DOHH2 (cell line): ENCODE results near the gene LASP1NB.

Experiments
- EZH2phosphoT487 ChIP-seq: fragments of 200-600 bp; sonication (generic); IDR thresholded peaks from 2 replicates; pipeline ENCODE4 v1.6.1; 2017; ENCODE audit warnings: borderline replicate concordance, mild to moderate bottlenecking, antibody characterized with exemption, low read length, moderate library complexity, mixed read lengths
- TF ChIP-seq, protein P1 (sequence below): fragments of 200-600 bp; sonication (generic); IDR thresholded peaks from one replicate; pipeline ENCODE4 v1.5.1; 2014; ENCODE audit warnings: antibody characterized with exemption, mild to moderate bottlenecking, low read depth, low read length; ENCODE audit not compliant: poor library complexity, severe bottlenecking

DNA sequence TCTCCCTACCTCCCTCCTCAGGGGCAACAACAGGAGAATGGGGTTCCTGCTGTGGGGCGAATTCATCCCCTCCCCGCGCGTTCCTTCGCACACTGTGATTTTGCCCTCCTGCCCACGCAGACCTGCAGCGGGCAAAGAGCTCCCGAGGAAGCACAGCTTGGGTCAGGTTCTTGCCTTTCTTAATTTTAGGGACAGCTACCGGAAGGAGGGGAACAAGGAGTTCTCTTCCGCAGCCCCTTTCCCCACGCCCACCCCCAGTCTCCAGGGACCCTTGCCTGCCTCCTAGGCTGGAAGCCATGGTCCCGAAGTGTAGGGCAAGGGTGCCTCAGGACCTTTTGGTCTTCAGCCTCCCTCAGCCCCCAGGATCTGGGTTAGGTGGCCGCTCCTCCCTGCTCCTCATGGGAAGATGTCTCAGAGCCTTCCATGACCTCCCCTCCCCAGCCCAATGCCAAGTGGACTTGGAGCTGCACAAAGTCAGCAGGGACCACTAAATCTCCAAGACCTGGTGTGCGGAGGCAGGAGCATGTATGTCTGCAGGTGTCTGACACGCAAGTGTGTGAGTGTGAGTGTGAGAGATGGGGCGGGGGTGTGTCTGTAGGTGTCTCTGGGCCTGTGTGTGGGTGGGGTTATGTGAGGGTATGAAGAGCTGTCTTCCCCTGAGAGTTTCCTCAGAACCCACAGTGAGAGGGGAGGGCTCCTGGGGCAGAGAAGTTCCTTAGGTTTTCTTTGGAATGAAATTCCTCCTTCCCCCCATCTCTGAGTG, 5.9 kb upstream of the LASP1NB start:
- TF ChIP-seq, protein P1, sequence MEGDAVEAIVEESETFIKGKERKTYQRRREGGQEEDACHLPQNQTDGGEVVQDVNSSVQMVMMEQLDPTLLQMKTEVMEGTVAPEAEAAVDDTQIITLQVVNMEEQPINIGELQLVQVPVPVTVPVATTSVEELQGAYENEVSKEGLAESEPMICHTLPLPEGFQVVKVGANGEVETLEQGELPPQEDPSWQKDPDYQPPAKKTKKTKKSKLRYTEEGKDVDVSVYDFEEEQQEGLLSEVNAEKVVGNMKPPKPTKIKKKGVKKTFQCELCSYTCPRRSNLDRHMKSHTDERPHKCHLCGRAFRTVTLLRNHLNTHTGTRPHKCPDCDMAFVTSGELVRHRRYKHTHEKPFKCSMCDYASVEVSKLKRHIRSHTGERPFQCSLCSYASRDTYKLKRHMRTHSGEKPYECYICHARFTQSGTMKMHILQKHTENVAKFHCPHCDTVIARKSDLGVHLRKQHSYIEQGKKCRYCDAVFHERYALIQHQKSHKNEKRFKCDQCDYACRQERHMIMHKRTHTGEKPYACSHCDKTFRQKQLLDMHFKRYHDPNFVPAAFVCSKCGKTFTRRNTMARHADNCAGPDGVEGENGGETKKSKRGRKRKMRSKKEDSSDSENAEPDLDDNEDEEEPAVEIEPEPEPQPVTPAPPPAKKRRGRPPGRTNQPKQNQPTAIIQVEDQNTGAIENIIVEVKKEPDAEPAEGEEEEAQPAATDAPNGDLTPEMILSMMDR: no peak
- TF ChIP-seq EZH2phosphoT487: no peak
